ENCODE results near the gene HPCAL4.

The HPCAL4 gene

GRCh38 chr1:39645411-39646043 is 45.7 kb downstream of the HPCAL4 start:
- Histone ChIP-seq H3K4me3 (ENCODE audit: low read depth, low read length) (no peak overlapping the region), H3K36me3 (ENCODE audit: control insufficient read depth, insufficient read depth, low read length) (no peaks in the 10 kb centered on the region), H3K9me3 (ENCODE audit: control insufficient read depth, insufficient read depth, low read length) (no peaks in the 10 kb centered on the region), H3K27me3 (ENCODE audit: control insufficient read depth, insufficient read depth, low read length) (peaks cover 57% of the 10 kb centered on the region), H3K4me1 (ENCODE audit: control insufficient read depth, insufficient read depth, low read length) (peaks cover 3% of the 10 kb centered on the region), H3K9ac (ENCODE audit: low read depth, low read length) (no peak overlapping the region)

DNA sequence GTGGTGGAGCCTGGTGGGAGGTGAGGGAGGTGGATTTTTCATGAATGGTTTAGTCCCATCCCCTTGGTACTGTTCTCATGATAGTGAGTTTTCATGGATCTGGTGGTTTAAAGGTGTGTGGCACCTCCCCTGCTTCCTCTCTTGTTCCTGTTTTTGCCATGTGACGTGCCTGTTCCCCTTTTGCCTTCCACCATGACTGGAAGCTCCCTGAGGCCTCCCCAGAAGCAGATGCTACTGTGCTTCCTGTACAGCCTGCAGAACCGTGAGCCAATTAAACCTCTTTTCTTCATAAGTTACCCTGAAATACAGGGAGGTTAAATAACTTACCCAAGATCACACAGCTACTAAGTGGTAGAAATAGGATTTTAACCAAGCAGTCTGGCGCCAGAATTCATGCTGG is 47.5 kb downstream of the HPCAL4 start:
- peaks cover 3% of the 10 kb centered on the region for H3K4me1 ChIP-seq (ENCODE audit: control insufficient read depth, insufficient read depth, low read length)
- H3K4me3 ChIP-seq (ENCODE audit: low read depth, low read length) = no peak overlapping the region
- no peaks in the 10 kb centered on the region for H3K36me3 ChIP-seq (ENCODE audit: control insufficient read depth, insufficient read depth, low read length)
- no peak overlapping the region for H3K9ac ChIP-seq (ENCODE audit: low read depth, low read length)
- peaks cover 63% of the 10 kb centered on the region for H3K27me3 ChIP-seq (ENCODE audit: control insufficient read depth, insufficient read depth, low read length)
- no peaks in the 10 kb centered on the region for H3K9me3 ChIP-seq (ENCODE audit: control insufficient read depth, insufficient read depth, low read length)

GRCh38 chr1:39642796-39643195 is 48.4 kb downstream of the HPCAL4 start:
- Histone ChIP-seq H3K9ac (ENCODE audit: low read depth, low read length) (no peak overlapping the region), H3K4me1 (ENCODE audit: control insufficient read depth, insufficient read depth, low read length) (peaks cover 3% of the 10 kb centered on the region), H3K27me3 (ENCODE audit: control insufficient read depth, insufficient read depth, low read length) (peaks cover 66% of the 10 kb centered on the region), H3K36me3 (ENCODE audit: control insufficient read depth, insufficient read depth, low read length) (no peaks in the 10 kb centered on the region), H3K4me3 (ENCODE audit: low read depth, low read length) (no peak overlapping the region), H3K9me3 (ENCODE audit: control insufficient read depth, insufficient read depth, low read length) (no peaks in the 10 kb centered on the region)

GRCh38 chr1:39640861-39641260 is 50.4 kb downstream of the HPCAL4 start:
- Histone ChIP-seq H3K27me3 (ENCODE audit: control insufficient read depth, insufficient read depth, low read length) (peaks cover 74% of the 10 kb centered on the region), H3K4me3 (ENCODE audit: low read depth, low read length) (no peak overlapping the region), H3K9ac (ENCODE audit: low read depth, low read length) (no peak overlapping the region), H3K4me1 (ENCODE audit: control insufficient read depth, insufficient read depth, low read length) (no peaks in the 10 kb centered on the region), H3K36me3 (ENCODE audit: control insufficient read depth, insufficient read depth, low read length) (no peaks in the 10 kb centered on the region), H3K9me3 (ENCODE audit: control insufficient read depth, insufficient read depth, low read length) (no peaks in the 10 kb centered on the region)

- no peaks in the 10 kb centered on the region for H3K4me1 ChIP-seq (ENCODE audit: control insufficient read depth, insufficient read depth, low read length)
- H3K9ac ChIP-seq (ENCODE audit: low read depth, low read length) = no peak within 1 kb of the TSS
- peak within 1 kb of the TSS; percentile 62 for H3K4me3 ChIP-seq (ENCODE audit: low read depth, low read length)
These were observed 51.7 kb downstream of the HPCAL4 start, which contains the start of gene HEYL for GRCh38 chr1:39639305-39640130. Gene HEYL (minus strand): TSS chr1:39639643. CDS start chr1:39639625, 18 bp downstream.

GRCh38 chr1:39638965-39639304 is 52.3 kb downstream of the HPCAL4 start:
- Histone ChIP-seq H3K9ac (ENCODE audit: low read depth, low read length) (no peak overlapping the region), H3K4me3 (ENCODE audit: low read depth, low read length) (peak overlapping the region; percentile 62), H3K27me3 (ENCODE audit: control insufficient read depth, insufficient read depth, low read length) (peaks cover 82% of the 10 kb centered on the region), H3K9me3 (ENCODE audit: control insufficient read depth, insufficient read depth, low read length) (no peaks in the 10 kb centered on the region), H3K36me3 (ENCODE audit: control insufficient read depth, insufficient read depth, low read length) (no peaks in the 10 kb centered on the region), H3K4me1 (ENCODE audit: control insufficient read depth, insufficient read depth, low read length) (no peaks in the 10 kb centered on the region)

More at GRCh38 chr1:39639305-39640130, 51.7 kb downstream of the HPCAL4 start, which contains the start of gene HEYL:
- no peaks in the 10 kb centered on the region for H3K9me3 ChIP-seq (ENCODE audit: control insufficient read depth, insufficient read depth, low read length)
- H3K27me3 ChIP-seq (ENCODE audit: control insufficient read depth, insufficient read depth, low read length) = peaks cover 82% of the 10 kb centered on the region
- no peaks in the 10 kb centered on the region for H3K36me3 ChIP-seq (ENCODE audit: control insufficient read depth, insufficient read depth, low read length)

GRCh38 chr1:39637361-39637760 is 53.9 kb downstream of the HPCAL4 start:
- Histone ChIP-seq H3K4me1 (ENCODE audit: control insufficient read depth, insufficient read depth, low read length) (no peaks in the 10 kb centered on the region), H3K4me3 (ENCODE audit: low read depth, low read length) (no peak overlapping the region), H3K9ac (ENCODE audit: low read depth, low read length) (no peak overlapping the region), H3K27me3 (ENCODE audit: control insufficient read depth, insufficient read depth, low read length) (peaks cover 80% of the 10 kb centered on the region), H3K36me3 (ENCODE audit: control insufficient read depth, insufficient read depth, low read length) (no peaks in the 10 kb centered on the region), H3K9me3 (ENCODE audit: control insufficient read depth, insufficient read depth, low read length) (no peaks in the 10 kb centered on the region)

- Histone ChIP-seq H3K9me3 (ENCODE audit: control insufficient read depth, insufficient read depth, low read length) (no peaks in the 10 kb centered on the region), H3K4me1 (ENCODE audit: control insufficient read depth, insufficient read depth, low read length) (no peaks in the 10 kb centered on the region), H3K4me3 (ENCODE audit: low read depth, low read length) (no peak overlapping the region), H3K9ac (ENCODE audit: low read depth, low read length) (no peak overlapping the region), H3K36me3 (ENCODE audit: control insufficient read depth, insufficient read depth, low read length) (no peaks in the 10 kb centered on the region), H3K27me3 (ENCODE audit: control insufficient read depth, insufficient read depth, low read length) (peaks cover 87% of the 10 kb centered on the region)
These were observed 55.4 kb downstream of the HPCAL4 start for GRCh38 chr1:39635871-39636210.

DNA sequence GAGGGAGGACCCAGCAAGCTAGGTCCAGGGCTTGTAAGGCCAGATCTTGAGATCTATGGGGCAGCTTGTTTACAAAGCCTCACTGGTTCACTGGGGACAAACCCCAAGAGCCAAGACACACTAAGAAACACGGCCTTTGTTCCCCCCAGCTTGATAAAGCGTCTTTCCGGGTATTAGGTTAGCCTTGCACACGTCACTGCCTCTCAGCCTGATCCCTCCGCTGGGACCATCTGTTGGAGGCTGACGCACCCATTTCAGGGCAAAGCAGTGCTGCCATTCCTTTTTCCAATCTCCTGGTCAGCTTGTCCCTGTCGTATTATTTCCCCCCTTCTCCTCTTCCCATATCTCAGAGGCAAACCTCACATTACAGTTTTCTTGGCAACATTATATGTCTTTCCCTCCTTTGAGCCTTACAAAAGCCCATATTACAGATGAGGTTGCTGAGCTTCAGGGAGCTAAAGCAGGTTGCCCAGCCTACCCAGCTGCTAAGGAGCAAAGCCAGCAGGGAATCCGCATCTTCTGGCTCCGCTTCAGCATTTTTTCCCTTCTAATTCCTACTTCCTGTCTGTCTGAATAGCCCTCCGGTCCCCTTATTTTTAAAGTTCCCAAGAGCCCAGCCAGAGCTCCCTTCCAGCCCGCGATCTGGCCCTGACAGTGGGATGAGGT is 55.9 kb downstream of the HPCAL4 start:
- Histone ChIP-seq H3K4me1 (ENCODE audit: control insufficient read depth, insufficient read depth, low read length) (no peaks in the 10 kb centered on the region), H3K9ac (ENCODE audit: low read depth, low read length) (no peak overlapping the region), H3K9me3 (ENCODE audit: control insufficient read depth, insufficient read depth, low read length) (no peaks in the 10 kb centered on the region), H3K36me3 (ENCODE audit: control insufficient read depth, insufficient read depth, low read length) (no peaks in the 10 kb centered on the region), H3K4me3 (ENCODE audit: low read depth, low read length) (no peak overlapping the region), H3K27me3 (ENCODE audit: control insufficient read depth, insufficient read depth, low read length) (peaks cover 87% of the 10 kb centered on the region)

GRCh38 chr1:39633422-39633821 is 57.8 kb downstream of the HPCAL4 start:
- H3K9me3 ChIP-seq (ENCODE audit: control insufficient read depth, insufficient read depth, low read length) = no peaks in the 10 kb centered on the region
- no peaks in the 10 kb centered on the region for H3K36me3 ChIP-seq (ENCODE audit: control insufficient read depth, insufficient read depth, low read length)
- no peak overlapping the region for H3K9ac ChIP-seq (ENCODE audit: low read depth, low read length)
- H3K4me1 ChIP-seq (ENCODE audit: control insufficient read depth, insufficient read depth, low read length) = no peaks in the 10 kb centered on the region
- peaks cover 80% of the 10 kb centered on the region for H3K27me3 ChIP-seq (ENCODE audit: control insufficient read depth, insufficient read depth, low read length)
- peak overlapping the region; percentile 50 for H3K4me3 ChIP-seq (ENCODE audit: low read depth, low read length)

DNA sequence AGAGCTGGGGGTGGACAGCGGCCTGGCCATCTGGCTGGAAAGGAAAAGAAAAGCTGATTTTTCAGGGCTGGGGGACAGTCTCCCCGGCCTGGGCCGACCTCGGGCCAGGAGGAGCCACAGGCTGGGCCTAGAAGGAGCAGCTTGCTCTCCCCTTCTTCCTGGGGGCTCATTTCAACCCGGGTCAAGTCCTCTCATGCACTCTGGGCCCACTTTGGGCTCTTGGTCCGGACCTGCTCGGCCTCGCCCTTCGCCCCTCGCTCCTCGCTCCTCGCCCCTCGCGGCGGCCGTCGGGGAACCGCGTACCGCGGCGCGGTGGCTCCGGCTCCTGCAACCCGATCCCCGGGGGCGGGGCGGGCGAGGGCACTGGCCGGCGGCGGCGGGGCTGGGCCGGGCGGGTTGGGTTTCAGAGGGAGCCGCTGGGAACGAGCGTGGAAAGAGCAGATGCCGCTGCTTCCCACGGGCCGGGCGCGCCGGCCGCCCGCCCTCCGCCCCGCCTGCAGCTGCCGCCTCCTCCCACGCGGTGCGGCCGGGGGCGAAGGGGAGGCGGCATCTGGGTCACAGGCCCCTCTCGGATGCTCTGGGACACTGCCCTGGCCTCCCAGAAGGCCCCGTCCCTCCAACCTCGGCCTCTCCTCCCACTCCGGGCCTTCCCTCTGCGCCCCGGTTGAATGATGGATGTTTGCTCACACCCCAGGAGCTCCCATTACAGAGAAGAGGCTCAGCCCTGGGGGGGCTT is 58.4 kb downstream of the HPCAL4 start:
- no peaks in the 10 kb centered on the region for H3K4me1 ChIP-seq (ENCODE audit: control insufficient read depth, insufficient read depth, low read length)

More for the DNA sequence above, 58.4 kb downstream of the HPCAL4 start:
- Histone ChIP-seq H3K27me3 (ENCODE audit: control insufficient read depth, insufficient read depth, low read length) (peaks cover 74% of the 10 kb centered on the region), H3K4me3 (ENCODE audit: low read depth, low read length) (peak overlapping the region; percentile 50), H3K36me3 (ENCODE audit: control insufficient read depth, insufficient read depth, low read length) (no peaks in the 10 kb centered on the region), H3K9me3 (ENCODE audit: control insufficient read depth, insufficient read depth, low read length) (no peaks in the 10 kb centered on the region), H3K9ac (ENCODE audit: low read depth, low read length) (no peak overlapping the region)
